Loucy (cell line): ENCODE results near the gene ANGPTL7.
"Not testable (repeated sequence)": the region's sequence is repeated elsewhere in the genome, so short reads cannot be mapped to it uniquely, and the experiment has no call there.

Experiments
- H2AFZ ChIP-seq: fragments of 200-600 bp; sonication (generic); 2 replicates; pipeline ENCODE4 v1.6.0; 2016; ENCODE audit warnings: antibody characterized with exemption, mild to moderate bottlenecking, low read length, moderate library complexity
- H3F3A ChIP-seq: fragments of 200-600 bp; 2 replicates; pipeline ENCODE4 v1.6.0; 2016; ENCODE audit warnings: antibody characterized with exemption, low read depth, mild to moderate bottlenecking
- H3K27me3 ChIP-seq: fragments of 200-600 bp; sonication (generic); 2 replicates; pipeline ENCODE4 v1.6.1; 2014; ENCODE audit warnings: low read length, mild to moderate bottlenecking; ENCODE audit not compliant: insufficient read depth, poor library complexity, severe bottlenecking
- H3K36me3 ChIP-seq: fragments of 200-600 bp; sonication (generic); 2 replicates; pipeline ENCODE4 v1.6.1; 2016; ENCODE audit warnings: low read length; ENCODE audit not compliant: insufficient read depth
- H3K4me1 ChIP-seq: fragments of 200-600 bp; sonication (generic); 2 replicates; pipeline ENCODE4 v1.5.1; 2014; ENCODE audit warnings: low read length, mild to moderate bottlenecking; ENCODE audit not compliant: insufficient read depth, poor library complexity, severe bottlenecking
- H3K4me2 ChIP-seq: fragments of 200-600 bp; sonication (generic); 2 replicates; pipeline ENCODE4 v1.6.0; 2014; ENCODE audit warnings: antibody characterized with exemption, low read length, low read depth, mild to moderate bottlenecking; ENCODE audit not compliant: poor library complexity, severe bottlenecking
- H3K4me3 ChIP-seq: fragments of 200-600 bp; sonication (generic); 2 replicates; pipeline ENCODE4 v1.5.1; 2014; ENCODE audit warnings: low read length, mild to moderate bottlenecking, mixed read lengths; ENCODE audit not compliant: poor library complexity, severe bottlenecking
- H3K79me2 ChIP-seq: fragments of 200-600 bp; sonication (generic); 2 replicates; pipeline ENCODE4 v1.6.1; 2014; ENCODE audit warnings: low read length; ENCODE audit not compliant: insufficient read depth
- H3K9ac ChIP-seq: fragments of 200-600 bp; sonication (generic); 2 replicates; pipeline ENCODE4 v1.6.0; 2014; ENCODE audit warnings: mild to moderate bottlenecking, low read depth, low read length, moderate library complexity; ENCODE audit not compliant: poor library complexity, severe bottlenecking
- H3K9me2 ChIP-seq: fragments of 200-600 bp; sonication (generic); replicated peaks from 2 replicates; pipeline ENCODE4 v1.6.1; 2016; ENCODE audit warnings: low read depth, low read length, mixed read lengths
- H3K9me3 ChIP-seq: fragments of 200-600 bp; sonication (generic); 2 replicates; pipeline ENCODE4 v1.6.1; 2014; ENCODE audit warnings: mild to moderate bottlenecking, antibody characterized with exemption, low read length, low read depth; ENCODE audit not compliant: insufficient read depth
- H4K20me1 ChIP-seq: fragments of 200-600 bp; sonication (generic); 2 replicates; pipeline ENCODE4 v1.6.0; 2014; ENCODE audit warnings: antibody characterized with exemption, low read length, mild to moderate bottlenecking; ENCODE audit not compliant: insufficient read depth, poor library complexity, severe bottlenecking
- EZH2phosphoT487 ChIP-seq: fragments of 200-600 bp; IDR thresholded peaks from 2 replicates; pipeline ENCODE4 v1.6.1; 2018; ENCODE audit warnings: antibody characterized with exemption, mild to moderate bottlenecking, moderate library complexity, borderline replicate concordance
- TF ChIP-seq, protein P1 (sequence below): fragments of 200-600 bp; sonication (generic); conservative IDR thresholded peaks from 2 replicates; pipeline ENCODE4 v1.5.1; 2014; ENCODE audit warnings: mild to moderate bottlenecking, antibody characterized with exemption, low read length

Gene ANGPTL7

DNA sequence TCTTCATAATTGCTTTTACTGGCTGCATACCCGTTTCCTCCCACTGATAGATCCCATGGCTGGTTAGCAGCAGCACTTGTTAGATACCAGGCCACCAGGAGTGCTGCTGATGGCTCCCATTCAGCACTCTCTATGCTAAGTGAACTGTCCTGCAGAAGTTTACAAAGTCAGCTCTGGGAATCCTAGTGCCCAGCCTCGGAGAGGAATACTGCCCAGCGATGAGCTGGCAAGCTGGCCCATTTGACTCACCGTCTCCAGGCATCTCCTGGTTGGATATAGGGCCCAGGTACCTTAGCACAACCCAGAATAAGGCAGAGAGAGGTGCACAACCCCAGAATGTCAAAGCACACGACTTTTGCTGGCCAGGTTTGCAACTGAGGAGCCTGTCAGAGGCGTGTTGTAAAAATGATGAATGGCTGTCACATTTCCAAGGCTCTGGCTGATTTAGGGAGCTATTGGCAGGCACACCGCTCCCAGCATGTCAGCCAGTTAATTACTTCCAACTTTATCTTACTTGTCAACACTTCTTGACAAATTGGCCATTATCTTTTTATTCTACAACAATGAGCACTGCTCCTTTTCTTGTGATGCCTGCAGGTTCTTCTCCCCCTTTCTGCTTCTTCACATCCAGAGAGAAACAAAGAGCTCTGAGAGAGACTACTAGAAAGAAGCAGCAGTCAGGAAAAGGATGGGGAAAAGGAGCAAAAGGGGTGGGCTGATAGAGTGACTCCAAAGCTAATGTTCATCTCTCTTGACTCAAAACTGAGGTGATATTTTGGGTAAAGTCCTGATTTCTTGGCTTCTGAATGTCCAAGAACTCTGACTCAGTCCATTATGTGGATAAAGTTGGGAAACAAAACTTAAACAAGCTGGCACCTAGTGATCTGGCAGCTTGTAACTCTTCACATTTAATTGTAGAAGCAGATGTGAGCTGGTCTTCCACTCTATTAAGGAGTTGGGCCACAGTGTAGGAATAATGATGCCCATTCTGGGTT lies 10.8 kb upstream of the ANGPTL7 start:
- TF ChIP-seq, protein P1, sequence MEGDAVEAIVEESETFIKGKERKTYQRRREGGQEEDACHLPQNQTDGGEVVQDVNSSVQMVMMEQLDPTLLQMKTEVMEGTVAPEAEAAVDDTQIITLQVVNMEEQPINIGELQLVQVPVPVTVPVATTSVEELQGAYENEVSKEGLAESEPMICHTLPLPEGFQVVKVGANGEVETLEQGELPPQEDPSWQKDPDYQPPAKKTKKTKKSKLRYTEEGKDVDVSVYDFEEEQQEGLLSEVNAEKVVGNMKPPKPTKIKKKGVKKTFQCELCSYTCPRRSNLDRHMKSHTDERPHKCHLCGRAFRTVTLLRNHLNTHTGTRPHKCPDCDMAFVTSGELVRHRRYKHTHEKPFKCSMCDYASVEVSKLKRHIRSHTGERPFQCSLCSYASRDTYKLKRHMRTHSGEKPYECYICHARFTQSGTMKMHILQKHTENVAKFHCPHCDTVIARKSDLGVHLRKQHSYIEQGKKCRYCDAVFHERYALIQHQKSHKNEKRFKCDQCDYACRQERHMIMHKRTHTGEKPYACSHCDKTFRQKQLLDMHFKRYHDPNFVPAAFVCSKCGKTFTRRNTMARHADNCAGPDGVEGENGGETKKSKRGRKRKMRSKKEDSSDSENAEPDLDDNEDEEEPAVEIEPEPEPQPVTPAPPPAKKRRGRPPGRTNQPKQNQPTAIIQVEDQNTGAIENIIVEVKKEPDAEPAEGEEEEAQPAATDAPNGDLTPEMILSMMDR: no peak
- no peaks in the 10 kb centered on the region for H3K79me2 ChIP-seq
- H3F3A ChIP-seq: no peaks in the 10 kb centered on the region
- no peak overlapping the region for H2AFZ ChIP-seq
- no peaks in the 10 kb centered on the region for H3K4me1 ChIP-seq
- no peaks in the 10 kb centered on the region for H3K27me3 ChIP-seq
- no peaks in the 10 kb centered on the region for H4K20me1 ChIP-seq
- no peak overlapping the region for H3K9ac ChIP-seq
- H3K36me3 ChIP-seq: peaks cover 30% of the 10 kb centered on the region; the same call in 1 of the 2 replicates
- no peaks in the 10 kb centered on the region for H3K9me3 ChIP-seq
- no peak overlapping the region for H3K4me3 ChIP-seq
- H3K4me2 ChIP-seq: no peak overlapping the region
- H3K9me2 ChIP-seq: no peaks in the 10 kb centered on the region

DNA sequence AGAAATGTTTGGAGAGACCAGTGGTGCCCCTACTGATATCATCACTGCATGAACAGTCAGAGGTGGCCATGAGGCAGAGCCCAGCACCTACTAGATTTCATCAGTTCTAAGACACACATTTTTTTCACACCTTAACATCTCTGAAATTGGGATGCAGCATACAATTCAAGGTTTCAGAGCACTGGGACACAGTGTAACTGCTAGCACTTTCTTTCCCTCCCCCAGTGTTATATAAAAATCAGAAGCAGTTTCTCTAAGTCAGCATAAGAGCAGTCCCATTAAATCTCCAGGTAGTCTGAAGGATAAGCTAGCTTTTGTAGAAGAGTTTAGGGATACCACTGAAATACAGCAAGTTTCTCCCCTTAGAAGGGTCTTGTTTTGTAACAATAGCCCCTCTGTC lies 10.0 kb upstream of the ANGPTL7 start:
- H3K27me3 ChIP-seq: no peaks in the 10 kb centered on the region
- no peak overlapping the region for H2AFZ ChIP-seq
- TF ChIP-seq, protein P1: no peak
- no peak for TF ChIP-seq EZH2phosphoT487
- H3K4me3 ChIP-seq: no peak overlapping the region
- H3K9ac ChIP-seq: no peak overlapping the region
- no peaks in the 10 kb centered on the region for H3K4me1 ChIP-seq
- H3K79me2 ChIP-seq: no peaks in the 10 kb centered on the region
- H3K36me3 ChIP-seq: peaks cover 33% of the 10 kb centered on the region; the same call in 1 of the 2 replicates
- H3K9me3 ChIP-seq: no peaks in the 10 kb centered on the region
- no peaks in the 10 kb centered on the region for H3F3A ChIP-seq
- H3K4me2 ChIP-seq: no peak overlapping the region
- H3K9me2 ChIP-seq: no peaks in the 10 kb centered on the region
- no peaks in the 10 kb centered on the region for H4K20me1 ChIP-seq

DNA sequence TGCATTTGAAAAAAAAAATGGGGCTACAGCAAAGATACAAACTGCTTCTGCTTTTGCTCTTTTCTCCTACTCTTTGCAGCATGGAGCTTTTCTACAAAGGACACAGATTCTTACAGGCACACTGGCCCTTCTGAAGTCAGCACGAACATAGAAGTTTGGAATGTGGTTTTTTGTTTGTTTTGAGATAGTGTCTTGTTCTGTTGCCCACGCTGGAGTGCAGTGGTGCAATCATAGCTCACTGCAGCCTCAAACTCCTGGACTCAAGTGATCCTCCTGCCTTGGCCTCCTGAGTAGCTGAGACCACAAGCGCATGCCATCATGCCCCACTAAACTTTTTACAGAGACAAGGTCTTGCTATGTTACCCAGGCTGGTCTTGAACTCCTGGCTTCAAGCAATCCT lies 9.4 kb upstream of the ANGPTL7 start:
- H2AFZ ChIP-seq, H3K9me3 ChIP-seq, H3K4me1 ChIP-seq, H3K9me2 ChIP-seq, H4K20me1 ChIP-seq, H3K9ac ChIP-seq, H3K4me3 ChIP-seq, H3F3A ChIP-seq, H3K79me2 ChIP-seq, H3K4me2 ChIP-seq, H3K27me3 ChIP-seq: not testable (repeated sequence)
- H3K36me3 ChIP-seq: peaks cover 36% of the 10 kb centered on the region; the same call in 1 of the 2 replicates
